HG02970 (cell line): ENCODE results near the gene NTMT1.

Experiments
- ATAC-seq: cut with Tn5 transposase; IDR thresholded peaks from one replicate; pipeline ENCODE4 v1.9.1; 2021; ENCODE audit warnings: mild to moderate bottlenecking, moderate library complexity, moderate number of reproducible peaks; ENCODE audit not compliant: unreplicated experiment, low FRiP score

The NTMT1 gene

GRCh38 chr9:129596541-129597331, 29.2 kb upstream of the NTMT1 start:
- no peak for ATAC-seq

DNA sequence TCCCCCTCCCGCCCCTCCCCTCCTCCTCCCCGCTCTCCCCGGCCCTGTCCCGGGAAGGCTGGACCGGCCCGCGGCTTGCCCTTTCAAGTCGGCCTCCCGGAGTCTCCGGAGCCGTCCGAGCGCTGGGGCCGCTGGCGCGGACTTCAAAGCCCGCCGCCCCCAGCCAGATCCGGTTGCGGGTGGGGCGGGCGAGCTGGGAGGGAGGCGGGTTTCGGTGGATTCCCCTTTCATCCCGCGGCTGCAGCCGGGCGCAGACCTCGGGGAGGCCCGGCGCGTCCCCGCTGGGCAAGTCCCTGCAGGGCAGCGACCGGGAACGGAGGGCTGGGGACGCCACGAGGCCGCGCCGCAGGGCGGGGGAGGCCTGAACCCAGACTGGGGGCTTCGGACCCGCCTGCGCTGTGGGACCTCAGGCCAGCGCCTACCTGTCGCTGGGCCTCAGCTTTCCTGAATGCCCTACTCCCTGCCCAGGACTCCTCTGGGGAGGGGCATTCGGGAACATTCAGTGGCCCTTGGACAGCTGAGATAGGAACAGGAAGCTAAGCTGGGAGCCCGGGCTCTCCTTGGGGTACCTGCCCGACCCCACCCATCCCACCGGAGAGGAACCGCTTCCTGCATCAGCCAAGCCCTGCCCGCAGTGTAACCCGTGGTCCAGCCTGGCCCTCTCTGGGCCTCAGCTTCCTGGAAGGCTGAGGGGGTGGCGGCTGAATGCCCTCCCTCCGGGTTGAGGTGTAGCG, 28.4 kb upstream of the NTMT1 start:
- no peak for ATAC-seq

- no peak for ATAC-seq
Measured at GRCh38 chr9:129598089-129598596, 27.8 kb upstream of the NTMT1 start.

DNA sequence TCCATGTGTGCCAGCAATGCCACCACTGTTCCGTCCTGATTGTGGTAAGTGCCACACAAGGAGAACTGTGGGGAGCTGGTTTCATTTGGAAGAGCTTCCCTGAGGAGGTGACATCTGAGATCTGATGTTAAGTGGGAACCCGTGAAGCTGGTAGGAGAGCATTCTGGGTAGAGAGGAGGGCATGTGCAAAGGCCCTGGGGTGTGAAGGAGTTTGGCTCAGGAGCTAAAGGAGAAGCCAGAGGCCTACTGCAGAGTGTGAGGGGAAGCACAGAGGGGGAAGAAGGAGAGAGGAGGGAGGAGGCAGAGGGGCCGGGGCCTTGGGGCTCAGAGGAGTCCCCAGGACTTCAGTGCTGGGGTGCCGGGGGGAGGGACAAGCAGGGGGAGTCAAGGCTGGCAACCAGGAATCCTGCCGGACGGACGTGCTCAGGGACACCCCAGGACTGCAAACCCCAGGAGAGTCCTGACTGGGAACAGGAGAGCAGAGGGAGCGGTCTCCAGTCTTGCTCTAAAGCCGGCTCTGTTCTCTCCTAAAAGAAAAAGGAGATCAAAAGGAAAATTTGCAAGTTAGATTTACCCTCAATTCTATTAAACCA, 24.8 kb upstream of the NTMT1 start:
- ATAC-seq: no peak

DNA sequence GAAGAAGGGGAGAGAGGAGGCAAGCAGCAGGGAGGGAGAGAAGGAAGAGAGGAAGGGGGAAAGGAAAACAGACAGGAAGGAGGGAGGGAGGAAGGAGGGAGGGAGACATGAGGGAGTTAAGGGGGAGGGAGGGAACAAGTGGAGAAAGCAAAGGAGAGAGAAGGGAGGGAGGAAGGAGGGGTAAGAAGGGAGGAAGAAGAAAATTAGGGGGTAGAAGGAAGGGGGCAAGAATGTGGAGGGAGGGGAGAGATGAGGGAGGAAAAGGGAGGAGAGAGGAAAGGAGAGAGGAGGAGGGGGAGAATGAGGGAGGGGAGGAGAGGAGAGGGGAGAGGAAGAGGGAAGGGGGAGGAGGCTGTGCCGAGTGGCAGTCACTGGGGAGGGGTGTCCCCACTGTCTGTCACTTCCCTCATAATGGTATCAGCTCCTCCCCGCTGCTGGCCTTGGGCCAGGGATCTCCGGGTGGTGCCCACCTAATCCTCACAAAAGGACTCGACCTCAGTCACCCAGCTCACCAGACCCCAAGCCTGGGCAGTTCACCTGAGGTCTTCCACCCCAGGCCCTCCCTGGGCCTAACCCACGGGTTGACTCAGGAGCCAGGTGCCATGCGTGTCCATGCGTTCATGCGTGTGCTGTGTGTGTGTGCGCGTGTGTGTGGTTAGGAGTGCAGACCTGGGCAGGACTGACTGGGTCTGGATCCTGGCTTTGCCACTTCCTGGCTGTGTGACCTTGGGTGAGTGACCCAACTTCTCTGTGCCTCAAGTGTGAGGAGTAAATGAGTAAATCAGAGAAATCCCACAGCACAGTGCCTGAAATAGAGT, 23.2 kb upstream of the NTMT1 start:
- ATAC-seq: no peak

- no peak for ATAC-seq
Measured at GRCh38 chr9:129604056-129604765, 21.8 kb upstream of the NTMT1 start.

DNA sequence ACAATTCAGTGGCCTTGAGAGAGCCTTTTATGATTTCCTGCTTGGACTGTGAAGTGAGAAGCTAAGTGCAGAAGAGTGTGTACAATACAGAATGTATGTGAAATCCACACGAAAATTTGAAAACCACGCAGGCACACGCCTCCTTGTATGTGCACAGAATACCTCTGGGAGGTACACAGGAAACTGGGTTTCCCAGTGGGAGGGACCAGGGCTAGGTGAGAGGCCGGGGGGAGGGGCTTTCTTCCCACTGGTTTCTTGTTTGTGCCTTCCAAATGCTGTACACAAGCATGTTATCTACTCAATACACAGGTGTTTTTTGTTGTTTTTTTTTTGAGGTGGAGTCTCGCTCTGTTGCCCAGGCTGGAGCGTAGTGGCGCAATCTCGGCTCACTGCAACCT, 21.2 kb upstream of the NTMT1 start:
- ATAC-seq: no peak

GRCh38 chr9:129606161-129607026, 19.6 kb upstream of the NTMT1 start:
- no peak for ATAC-seq

DNA sequence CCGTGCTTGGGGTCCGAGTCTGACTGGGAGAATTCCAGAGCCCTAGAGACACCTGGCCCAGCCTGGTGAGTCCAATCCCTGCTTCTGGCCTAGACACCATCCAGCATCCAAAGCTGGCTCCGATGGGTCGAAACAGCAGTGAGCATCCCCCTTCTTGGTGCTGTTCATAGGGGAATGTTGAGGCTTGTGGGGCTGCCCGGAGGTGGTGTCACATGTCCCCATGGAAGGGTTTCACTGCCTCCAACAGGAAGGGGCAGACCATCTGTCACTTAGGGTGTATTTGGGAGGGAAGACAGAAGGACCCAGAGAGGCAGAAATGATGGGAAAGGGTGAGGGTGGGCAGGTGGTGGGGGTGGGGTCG, 19.0 kb upstream of the NTMT1 start:
- no peak for ATAC-seq

- no peak for ATAC-seq
Measured at GRCh38 chr9:129608561-129609481, 17.1 kb upstream of the NTMT1 start.

DNA sequence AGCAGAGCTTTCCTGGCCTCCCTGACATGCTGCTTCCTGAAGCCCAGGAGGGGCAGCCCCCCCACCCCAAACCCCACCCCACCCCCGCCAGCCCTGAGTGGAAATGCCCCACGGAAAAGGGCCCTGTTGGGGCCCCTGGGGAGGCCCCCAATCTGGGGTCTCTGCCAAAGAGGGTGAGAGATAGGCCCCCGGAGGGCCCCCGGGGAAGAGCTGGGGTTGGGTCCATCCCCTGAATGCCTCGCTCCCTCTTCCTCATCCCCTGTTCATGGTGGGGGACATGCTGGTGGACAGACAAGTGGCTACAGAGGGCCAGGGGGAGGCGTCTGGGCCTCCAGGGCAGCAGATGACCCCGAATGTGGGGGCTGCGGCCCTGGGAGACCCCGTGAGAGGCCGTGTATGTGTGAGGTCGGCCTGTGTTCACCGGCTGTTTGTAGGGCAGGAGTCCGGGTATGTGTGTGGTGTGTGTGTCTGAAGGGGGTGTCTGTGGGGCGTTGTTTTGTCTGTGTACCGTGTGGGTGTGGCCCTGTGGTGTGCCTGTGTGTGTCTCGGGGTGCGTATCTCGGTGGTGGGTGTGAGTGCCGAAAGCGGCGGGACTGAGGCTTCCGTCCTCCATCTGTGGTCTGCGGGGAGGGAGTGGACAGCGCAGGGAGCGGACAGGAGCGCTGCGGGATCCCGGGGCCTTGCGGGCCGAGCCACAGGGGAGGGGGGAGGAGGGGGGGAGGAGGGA, 16.3 kb upstream of the NTMT1 start:
- no peak for ATAC-seq

- ATAC-seq: no peak
Measured at GRCh38 chr9:129610213-129610472, 15.8 kb upstream of the NTMT1 start.

GRCh38 chr9:129610473-129611306, 15.3 kb upstream of the NTMT1 start:
- no peak for ATAC-seq

DNA sequence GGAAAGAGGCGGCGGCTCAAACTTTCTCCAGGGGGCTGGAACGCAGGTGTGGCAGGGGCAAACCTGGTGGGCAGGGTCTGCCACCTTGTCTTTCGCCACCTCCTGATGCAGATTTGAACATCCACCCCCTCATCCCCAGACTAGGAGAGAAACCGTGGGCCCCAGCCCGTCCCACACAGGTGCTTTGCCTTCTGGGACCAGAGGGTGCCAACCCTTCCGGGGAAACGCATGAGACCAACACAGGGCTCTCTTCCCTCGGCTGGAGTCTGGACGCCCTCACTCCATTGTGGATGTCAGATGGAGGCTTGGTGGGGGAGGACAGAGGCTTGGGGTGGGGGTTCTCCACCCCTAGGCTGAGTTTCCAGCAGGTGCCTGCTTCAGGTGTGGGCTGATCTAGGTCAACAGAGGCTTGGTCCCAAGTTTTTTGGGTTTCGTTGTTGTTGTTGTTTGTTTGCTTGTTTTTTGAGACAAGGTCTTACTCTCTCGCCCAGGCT, 14.6 kb upstream of the NTMT1 start:
- no peak for ATAC-seq

- no peak for ATAC-seq
Measured at GRCh38 chr9:129612123-129612522, 13.8 kb upstream of the NTMT1 start.

- ATAC-seq: no peak
Measured at GRCh38 chr9:129612815-129613519, 13.0 kb upstream of the NTMT1 start.
